ENCODE results near the gene CADPS. TPM values are rescaled to one million over a fixed set of nuclear protein-coding genes. Genes with fewer than 3 reads are reported as not detected.

Gene CADPS
- polyA plus RNA-seq, 1 donor (not counting 4 experiments of a cell fraction or from before 2014, with no cell fraction given), result not detected

DNA sequence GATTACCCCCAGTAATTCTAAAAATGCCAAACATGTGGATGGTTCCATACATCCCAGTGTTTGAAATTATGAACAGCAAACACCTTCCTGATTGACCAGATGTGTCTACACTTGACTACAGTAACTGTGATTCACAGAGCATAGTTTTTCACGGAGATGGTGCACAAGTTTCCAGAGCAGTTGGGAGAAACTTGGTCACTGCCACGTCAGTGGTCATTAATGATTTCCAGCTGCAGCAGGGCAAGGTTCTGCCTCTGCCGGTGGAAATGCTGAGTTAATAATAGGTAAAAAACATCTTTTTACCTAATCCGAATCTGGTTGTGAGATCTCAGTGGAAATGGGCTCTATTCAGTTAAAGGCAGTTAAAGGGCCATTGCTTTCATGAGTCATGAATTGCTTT lies 347.7 kb downstream of the CADPS start:
- dilution Hi-C loops (cut with MboI; ENCODE audit: extremely low pct_ligation_motif_present, low sequenced_read_pairs), result no loop called here
- Histone ChIP-seq H3K9me3 (ENCODE audit: control insufficient read depth, low read depth, low read length) (no peaks in the 10 kb centered on the region), H3K27me3 (ENCODE audit: control insufficient read depth, extremely low read depth, insufficient read depth, low read length) (no peaks in the 10 kb centered on the region), H4K20me1 (ENCODE audit: control insufficient read depth, extremely low read depth, insufficient read depth, low read length) (no peaks in the 10 kb centered on the region), H3K27ac (ENCODE audit: control insufficient read depth, insufficient read depth, low read length) (no peak overlapping the region), H3K4me2 (ENCODE audit: control insufficient read depth, extremely low read depth, insufficient read depth, low read depth, low read length) (no peak overlapping the region), H3K9ac (ENCODE audit: control insufficient read depth, extremely low read depth, insufficient read depth, low read length) (no peak overlapping the region), H3K4me3 (ENCODE audit: control insufficient read depth in 2 of 3, extremely low read depth in 1 of 3, insufficient read depth in 2 of 3, low read depth in 1 of 3, low read length in 3 of 3) (no peak overlapping the region), H3K36me3 (ENCODE audit: control insufficient read depth in 2 of 2, extremely low read depth in 1 of 2, insufficient read depth in 2 of 2, low read length in 2 of 2) (no peaks in the 10 kb centered on the region), H2AFZ (ENCODE audit: control insufficient read depth, low read length) (no peak overlapping the region), H3K79me2 (ENCODE audit: control insufficient read depth, insufficient read depth, low read length) (no peaks in the 10 kb centered on the region), H3K4me1 (ENCODE audit: control insufficient read depth, extremely low read depth, insufficient read depth, low read length) (peaks cover 5% of the 10 kb centered on the region), H3K9me1 (ENCODE audit: control insufficient read depth, extremely low read depth, insufficient read depth, low read length) (no peaks in the 10 kb centered on the region)
- TF ChIP-seq, protein P1, sequence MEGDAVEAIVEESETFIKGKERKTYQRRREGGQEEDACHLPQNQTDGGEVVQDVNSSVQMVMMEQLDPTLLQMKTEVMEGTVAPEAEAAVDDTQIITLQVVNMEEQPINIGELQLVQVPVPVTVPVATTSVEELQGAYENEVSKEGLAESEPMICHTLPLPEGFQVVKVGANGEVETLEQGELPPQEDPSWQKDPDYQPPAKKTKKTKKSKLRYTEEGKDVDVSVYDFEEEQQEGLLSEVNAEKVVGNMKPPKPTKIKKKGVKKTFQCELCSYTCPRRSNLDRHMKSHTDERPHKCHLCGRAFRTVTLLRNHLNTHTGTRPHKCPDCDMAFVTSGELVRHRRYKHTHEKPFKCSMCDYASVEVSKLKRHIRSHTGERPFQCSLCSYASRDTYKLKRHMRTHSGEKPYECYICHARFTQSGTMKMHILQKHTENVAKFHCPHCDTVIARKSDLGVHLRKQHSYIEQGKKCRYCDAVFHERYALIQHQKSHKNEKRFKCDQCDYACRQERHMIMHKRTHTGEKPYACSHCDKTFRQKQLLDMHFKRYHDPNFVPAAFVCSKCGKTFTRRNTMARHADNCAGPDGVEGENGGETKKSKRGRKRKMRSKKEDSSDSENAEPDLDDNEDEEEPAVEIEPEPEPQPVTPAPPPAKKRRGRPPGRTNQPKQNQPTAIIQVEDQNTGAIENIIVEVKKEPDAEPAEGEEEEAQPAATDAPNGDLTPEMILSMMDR (optimal IDR thresholded peaks at IDR 0.05 in 1 of 3, IDR thresholded peaks at IDR 0.05 in 1 of 3, conservative IDR thresholded peaks at IDR 0.05 in 1 of 3; ENCODE audit: extremely low read depth in 1 of 3, insufficient read depth in 2 of 3, low read length in 3 of 3), result no peak
- no peak for TF ChIP-seq EZH2 (IDR thresholded peaks at IDR 0.05; ENCODE audit: low read length)
- DNase-seq (ENCODE audit: low read depth, low spot score) (no peak), FAIRE-seq (no peak)

DNA sequence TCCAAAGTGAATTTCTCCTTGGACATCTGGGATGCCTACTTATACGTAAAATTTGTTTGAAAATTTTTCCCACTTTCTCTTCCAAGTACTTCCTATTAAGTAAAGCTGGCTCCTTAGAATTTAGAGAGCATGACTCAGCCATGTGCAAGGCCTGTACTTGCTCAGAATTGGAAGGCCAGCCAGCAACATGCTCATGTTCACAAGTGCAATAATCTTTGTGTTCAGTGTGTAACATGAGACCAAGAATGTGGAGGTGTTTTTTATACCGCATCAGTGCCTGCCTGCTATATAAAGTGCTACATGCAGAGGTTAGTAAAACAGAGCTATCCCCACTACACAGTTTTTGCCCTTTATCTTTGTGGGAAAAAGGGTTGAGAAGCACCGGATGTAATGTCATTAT lies 349.9 kb downstream of the CADPS start:
- peaks cover 5% of the 10 kb centered on the region for H3K4me1 ChIP-seq (ENCODE audit: control insufficient read depth, extremely low read depth, insufficient read depth, low read length)
- H3K4me2 ChIP-seq (ENCODE audit: control insufficient read depth, extremely low read depth, insufficient read depth, low read depth, low read length), result peak overlapping the region; percentile 11
- no peaks in the 10 kb centered on the region for H3K27me3 ChIP-seq (ENCODE audit: control insufficient read depth, extremely low read depth, insufficient read depth, low read length)
- H3K9ac ChIP-seq (ENCODE audit: control insufficient read depth, extremely low read depth, insufficient read depth, low read length), result no peak overlapping the region
- TF ChIP-seq EZH2 (IDR thresholded peaks at IDR 0.05; ENCODE audit: low read length), result no peak
- TF ChIP-seq, protein P1 (optimal IDR thresholded peaks at IDR 0.05 in 1 of 3, IDR thresholded peaks at IDR 0.05 in 1 of 3, conservative IDR thresholded peaks at IDR 0.05 in 1 of 3; ENCODE audit: extremely low read depth in 1 of 3, insufficient read depth in 2 of 3, low read length in 3 of 3), result no peak
- no peaks in the 10 kb centered on the region for H3K9me3 ChIP-seq (ENCODE audit: control insufficient read depth, low read depth, low read length)
- no peak overlapping the region for H3K27ac ChIP-seq (ENCODE audit: control insufficient read depth, insufficient read depth, low read length)
- no peaks in the 10 kb centered on the region for H3K9me1 ChIP-seq (ENCODE audit: control insufficient read depth, extremely low read depth, insufficient read depth, low read length)
- no peaks in the 10 kb centered on the region for H3K36me3 ChIP-seq (ENCODE audit: control insufficient read depth in 2 of 2, extremely low read depth in 1 of 2, insufficient read depth in 2 of 2, low read length in 2 of 2)
- no peaks in the 10 kb centered on the region for H4K20me1 ChIP-seq (ENCODE audit: control insufficient read depth, extremely low read depth, insufficient read depth, low read length)
- DNase-seq (ENCODE audit: low read depth, low spot score) (peak; percentile 30), FAIRE-seq (peak; percentile 91)
- no peak overlapping the region for H3K4me3 ChIP-seq (ENCODE audit: control insufficient read depth in 2 of 3, extremely low read depth in 1 of 3, insufficient read depth in 2 of 3, low read depth in 1 of 3, low read length in 3 of 3)
- H2AFZ ChIP-seq (ENCODE audit: control insufficient read depth, low read length), result no peak overlapping the region
- H3K79me2 ChIP-seq (ENCODE audit: control insufficient read depth, insufficient read depth, low read length), result no peaks in the 10 kb centered on the region
- dilution Hi-C loops (cut with MboI; ENCODE audit: extremely low pct_ligation_motif_present, low sequenced_read_pairs), result no loop called here
